ENCODE results near the gene LRRC25. TPM values are rescaled to one million over a fixed set of nuclear protein-coding genes. Genes with fewer than 3 reads are reported as not detected.
"Not testable (repeated sequence)": the region's sequence is repeated elsewhere in the genome, so short reads cannot be mapped to it uniquely, and the experiment has no call there.

LRRC25 gene
- total RNA-seq, 1 donor from 2014 or later = not detected

DNA sequence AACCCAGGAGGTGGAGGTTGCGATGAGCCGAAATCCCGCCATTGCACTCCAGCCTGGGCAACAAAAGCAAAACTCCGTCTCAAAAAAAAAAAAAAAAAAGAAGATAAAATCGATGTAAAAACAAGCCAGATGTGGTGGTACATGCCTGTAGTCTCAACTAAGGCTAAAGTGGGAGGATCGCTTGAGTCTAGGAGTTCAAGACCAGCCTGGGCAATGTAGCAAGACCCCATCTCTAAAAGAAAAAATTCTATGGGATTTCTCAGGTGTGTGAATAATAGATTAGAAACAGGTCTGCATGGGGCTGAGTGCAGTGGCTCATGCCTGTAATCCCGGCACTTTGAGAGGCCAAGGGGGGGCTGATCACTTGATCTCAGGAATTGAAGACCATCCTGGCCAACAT is 45.9 kb downstream of the LRRC25 start:
- H3K27ac Mint-ChIP-seq (ENCODE audit: unreplicated experiment) = no peak overlapping the region
- no peak overlapping the region for H3K4me3 Mint-ChIP-seq (ENCODE audit: unreplicated experiment)
- H3K27me3 Mint-ChIP-seq (ENCODE audit: low read depth) = no peaks in the 10 kb centered on the region
- H3K9me3 Mint-ChIP-seq (ENCODE audit: low read depth) = no peaks in the 10 kb centered on the region
- no peaks in the 10 kb centered on the region for H3K4me1 Mint-ChIP-seq (ENCODE audit: low read depth)
- TF ChIP-seq, protein P1, sequence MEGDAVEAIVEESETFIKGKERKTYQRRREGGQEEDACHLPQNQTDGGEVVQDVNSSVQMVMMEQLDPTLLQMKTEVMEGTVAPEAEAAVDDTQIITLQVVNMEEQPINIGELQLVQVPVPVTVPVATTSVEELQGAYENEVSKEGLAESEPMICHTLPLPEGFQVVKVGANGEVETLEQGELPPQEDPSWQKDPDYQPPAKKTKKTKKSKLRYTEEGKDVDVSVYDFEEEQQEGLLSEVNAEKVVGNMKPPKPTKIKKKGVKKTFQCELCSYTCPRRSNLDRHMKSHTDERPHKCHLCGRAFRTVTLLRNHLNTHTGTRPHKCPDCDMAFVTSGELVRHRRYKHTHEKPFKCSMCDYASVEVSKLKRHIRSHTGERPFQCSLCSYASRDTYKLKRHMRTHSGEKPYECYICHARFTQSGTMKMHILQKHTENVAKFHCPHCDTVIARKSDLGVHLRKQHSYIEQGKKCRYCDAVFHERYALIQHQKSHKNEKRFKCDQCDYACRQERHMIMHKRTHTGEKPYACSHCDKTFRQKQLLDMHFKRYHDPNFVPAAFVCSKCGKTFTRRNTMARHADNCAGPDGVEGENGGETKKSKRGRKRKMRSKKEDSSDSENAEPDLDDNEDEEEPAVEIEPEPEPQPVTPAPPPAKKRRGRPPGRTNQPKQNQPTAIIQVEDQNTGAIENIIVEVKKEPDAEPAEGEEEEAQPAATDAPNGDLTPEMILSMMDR (IDR thresholded peaks at IDR 0.05) = no peak
- DNase-seq (ENCODE audit: low spot score) = no peak
- H3K36me3 Mint-ChIP-seq (ENCODE audit: low read depth) = peaks cover 4% of the 10 kb centered on the region

DNA sequence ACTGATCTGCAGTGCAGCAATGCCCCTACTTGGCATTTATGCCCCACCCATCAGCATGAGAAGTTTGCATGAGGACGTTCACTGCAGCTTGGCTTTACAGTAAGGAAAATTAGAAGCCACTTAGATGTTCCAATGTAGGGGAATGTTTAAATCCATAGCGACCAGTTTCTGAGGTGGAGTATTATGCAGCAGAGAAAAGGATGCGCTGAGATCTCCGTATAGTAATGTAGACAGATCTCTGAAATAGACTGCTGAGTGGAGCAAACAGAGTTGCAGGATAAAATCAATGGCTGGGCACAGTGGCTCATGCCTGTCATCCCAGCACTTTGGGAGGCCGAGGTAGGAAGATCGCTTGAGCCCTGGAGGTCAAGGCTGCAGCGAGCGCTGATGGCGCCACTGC is 46.9 kb downstream of the LRRC25 start:
- Mint-ChIP-seq H3K9me3 (ENCODE audit: low read depth) (no peaks in the 10 kb centered on the region), H3K27ac (ENCODE audit: unreplicated experiment) (no peak overlapping the region), H3K4me1 (ENCODE audit: low read depth) (no peaks in the 10 kb centered on the region), H3K27me3 (ENCODE audit: low read depth) (no peaks in the 10 kb centered on the region), H3K4me3 (ENCODE audit: unreplicated experiment) (no peak overlapping the region), H3K36me3 (ENCODE audit: low read depth) (peaks cover 9% of the 10 kb centered on the region)
- TF ChIP-seq, protein P1 (IDR thresholded peaks at IDR 0.05) = no peak
- DNase-seq (ENCODE audit: low spot score) = no peak

DNA sequence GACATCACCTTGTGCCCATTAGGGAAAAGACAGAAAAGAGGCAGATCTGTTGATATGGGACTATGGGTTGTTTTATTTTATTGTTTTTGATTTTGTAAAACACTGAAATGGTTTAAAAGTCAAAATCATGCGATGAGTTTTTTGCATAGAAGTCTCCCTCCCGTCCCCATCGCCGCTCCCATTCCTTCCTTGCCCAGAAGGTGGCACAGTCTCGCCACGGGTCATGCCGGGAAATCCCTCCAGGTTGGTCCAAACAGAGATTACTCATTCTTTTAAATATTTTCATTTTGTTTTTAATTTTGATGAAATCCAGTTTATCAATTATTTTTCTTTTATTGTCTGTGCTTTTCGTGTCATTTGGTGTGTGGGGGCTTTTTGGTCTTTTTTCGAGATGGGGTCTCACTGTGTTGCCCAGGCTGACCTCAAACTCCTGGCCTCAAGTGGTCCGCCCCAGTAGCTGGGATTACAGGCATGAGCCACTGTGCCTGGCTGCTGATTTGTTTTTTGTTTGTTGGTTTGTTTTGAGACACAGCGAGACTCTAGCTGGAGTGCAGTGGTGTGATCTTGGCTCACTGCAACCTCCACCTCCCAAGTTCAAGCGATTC is 47.8 kb downstream of the LRRC25 start:
- Mint-ChIP-seq H3K4me3 (ENCODE audit: unreplicated experiment) (no peak overlapping the region), H3K4me1 (ENCODE audit: low read depth) (no peaks in the 10 kb centered on the region), H3K27ac (ENCODE audit: unreplicated experiment) (peak overlapping the region; percentile 4), H3K9me3 (ENCODE audit: low read depth) (no peaks in the 10 kb centered on the region), H3K36me3 (ENCODE audit: low read depth) (peaks cover 9% of the 10 kb centered on the region), H3K27me3 (ENCODE audit: low read depth) (no peaks in the 10 kb centered on the region)
- no peak for DNase-seq (ENCODE audit: low spot score)
- TF ChIP-seq, protein P1 (IDR thresholded peaks at IDR 0.05) = peak; percentile 92

DNA sequence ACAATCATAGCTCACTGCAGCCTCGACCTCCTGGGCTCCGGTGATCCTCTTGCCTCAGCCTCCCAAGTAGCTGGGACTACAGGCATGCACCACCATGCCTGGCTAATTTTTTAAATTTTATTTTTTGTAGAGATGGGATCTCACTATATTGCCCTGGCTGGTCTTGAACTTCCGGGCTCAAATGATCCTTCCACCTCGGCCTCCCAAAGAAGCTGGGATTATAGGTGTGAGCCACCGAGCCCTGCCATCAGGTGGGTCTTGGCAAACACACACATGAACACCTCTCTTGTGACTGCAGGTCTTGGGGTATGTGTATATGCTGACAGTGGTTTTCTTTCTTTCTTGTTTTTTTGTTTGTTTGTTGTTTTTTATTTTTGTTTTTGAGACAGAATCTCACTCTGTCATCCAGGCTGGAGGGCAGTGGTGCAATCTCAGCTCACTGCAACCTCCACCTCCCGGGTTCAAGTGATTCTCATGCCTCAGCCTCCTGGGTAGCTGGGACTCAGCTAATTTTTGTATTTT is 48.5 kb downstream of the LRRC25 start:
- not testable (repeated sequence) for H3K27ac Mint-ChIP-seq (ENCODE audit: unreplicated experiment); DNase-seq (ENCODE audit: low spot score); H3K4me3 Mint-ChIP-seq (ENCODE audit: unreplicated experiment); H3K27me3 Mint-ChIP-seq (ENCODE audit: low read depth); H3K36me3 Mint-ChIP-seq (ENCODE audit: low read depth); H3K9me3 Mint-ChIP-seq (ENCODE audit: low read depth); H3K4me1 Mint-ChIP-seq (ENCODE audit: low read depth)

DNA sequence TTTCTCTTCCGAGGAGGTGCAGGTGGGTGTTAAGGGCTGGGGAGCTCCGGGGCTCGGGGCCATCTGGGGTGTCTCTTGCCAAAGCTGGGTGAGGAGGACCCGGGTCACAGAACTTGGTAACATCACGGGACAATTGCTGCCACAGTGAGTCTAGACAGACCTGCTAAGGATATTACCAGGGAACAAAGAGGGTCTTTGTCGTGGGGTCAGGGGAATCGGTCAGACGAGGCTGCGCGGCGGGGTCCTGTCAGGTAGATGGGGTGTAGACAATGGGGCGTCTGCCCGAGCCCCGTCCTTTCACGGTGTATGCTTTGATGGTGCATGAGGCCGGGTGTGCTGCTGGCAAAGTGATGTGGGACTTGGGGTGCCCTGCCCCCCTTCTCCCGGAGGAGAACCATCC is 49.3 kb downstream of the LRRC25 start:
- H3K27me3 Mint-ChIP-seq (ENCODE audit: low read depth) = no peaks in the 10 kb centered on the region
- H3K36me3 Mint-ChIP-seq (ENCODE audit: low read depth) = peaks cover 8% of the 10 kb centered on the region
- no peak for DNase-seq (ENCODE audit: low spot score)
- no peak overlapping the region for H3K4me3 Mint-ChIP-seq (ENCODE audit: unreplicated experiment)
- H3K27ac Mint-ChIP-seq (ENCODE audit: unreplicated experiment) = no peak overlapping the region
- H3K4me1 Mint-ChIP-seq (ENCODE audit: low read depth) = no peaks in the 10 kb centered on the region
- no peaks in the 10 kb centered on the region for H3K9me3 Mint-ChIP-seq (ENCODE audit: low read depth)
- TF ChIP-seq, protein P1 (IDR thresholded peaks at IDR 0.05) = no peak

DNA sequence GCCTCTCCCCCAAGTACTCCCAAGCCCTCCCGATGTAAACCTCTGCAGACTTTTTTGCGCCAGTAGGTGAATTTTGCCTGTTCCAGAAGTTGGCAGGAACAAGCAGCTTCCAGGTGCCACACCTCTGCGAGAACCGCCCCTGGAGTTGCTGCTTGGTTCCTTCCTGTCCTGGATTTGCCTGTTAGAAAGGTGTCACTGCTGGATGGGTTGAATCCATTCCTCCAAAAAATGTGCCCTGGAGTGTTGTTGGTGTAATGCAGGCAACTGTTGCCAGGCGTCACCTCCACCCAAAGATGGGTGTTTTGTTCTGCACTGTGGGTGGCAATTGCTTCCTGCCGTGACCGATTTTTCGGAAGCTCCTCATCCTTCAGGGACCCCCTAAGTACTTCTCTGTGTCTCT is 51.3 kb downstream of the LRRC25 start:
- H3K27me3 Mint-ChIP-seq (ENCODE audit: low read depth) = no peaks in the 10 kb centered on the region
- no peaks in the 10 kb centered on the region for H3K9me3 Mint-ChIP-seq (ENCODE audit: low read depth)
- no peak for DNase-seq (ENCODE audit: low spot score)
- TF ChIP-seq, protein P1 (IDR thresholded peaks at IDR 0.05) = no peak
- H3K36me3 Mint-ChIP-seq (ENCODE audit: low read depth) = peaks cover 9% of the 10 kb centered on the region
- no peak overlapping the region for H3K4me3 Mint-ChIP-seq (ENCODE audit: unreplicated experiment)
- H3K4me1 Mint-ChIP-seq (ENCODE audit: low read depth) = peaks cover 6% of the 10 kb centered on the region
- H3K27ac Mint-ChIP-seq (ENCODE audit: unreplicated experiment) = no peak overlapping the region

Data from chondrocyte (in vitro differentiated cells).